Astrocyte (in vitro differentiated cells and primary cell): Measurements from ENCODE around the gene POU5F1.
"Not testable (repeated sequence)": the region's sequence is repeated elsewhere in the genome, so short reads cannot be mapped to it uniquely, and the experiment has no call there.

Experiments used
- EZH2 ChIP-seq: IDR thresholded peaks from 2 replicates; pipeline ENCODE4 v1.6.1; 2012; ENCODE audit warnings: mild to moderate bottlenecking, low read length, inconsistent platforms; ENCODE audit not compliant: insufficient read depth
- TF ChIP-seq, protein P1 (sequence below): IDR thresholded peaks from 2 replicates; pipeline ENCODE4 v1.5.1; 2011; ENCODE audit warnings: low read depth, mild to moderate bottlenecking, inconsistent platforms, low read length, moderate library complexity; ENCODE audit not compliant: insufficient read depth

DNA sequence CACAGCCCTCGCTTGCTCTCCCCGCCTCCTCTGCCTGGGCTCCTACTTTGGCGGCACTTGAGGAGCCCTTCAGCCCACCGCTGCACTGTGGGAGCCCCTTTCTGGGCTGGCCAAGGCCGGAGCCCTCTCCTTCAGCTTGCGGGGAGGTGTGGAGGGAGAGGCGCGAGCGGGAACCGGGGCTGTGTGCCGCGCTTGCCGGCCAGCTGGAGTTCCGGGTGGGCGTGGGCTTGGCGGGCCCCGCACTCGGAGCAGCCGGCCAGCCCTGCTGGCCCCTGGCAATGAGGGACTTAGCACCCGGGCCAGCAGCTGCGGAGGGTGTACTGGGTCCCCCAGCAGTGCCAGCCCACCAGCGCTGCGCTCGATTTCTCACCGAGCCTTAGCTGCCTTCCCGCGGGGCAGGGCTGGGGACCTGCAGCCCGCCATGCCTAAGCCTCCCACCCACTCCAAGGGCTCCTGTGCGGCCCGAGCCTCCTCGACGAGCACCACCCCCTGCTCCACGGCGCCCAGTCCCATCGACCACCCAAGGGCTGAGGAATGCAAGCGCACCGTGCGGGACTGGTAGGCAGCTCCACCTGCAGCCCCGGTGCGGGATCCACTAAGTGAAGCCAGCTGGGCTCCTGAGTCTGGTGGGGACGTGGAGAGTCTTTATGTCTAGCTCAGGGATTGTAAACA is 25.0 kb upstream of the POU5F1 start:
- TF ChIP-seq, protein P1, sequence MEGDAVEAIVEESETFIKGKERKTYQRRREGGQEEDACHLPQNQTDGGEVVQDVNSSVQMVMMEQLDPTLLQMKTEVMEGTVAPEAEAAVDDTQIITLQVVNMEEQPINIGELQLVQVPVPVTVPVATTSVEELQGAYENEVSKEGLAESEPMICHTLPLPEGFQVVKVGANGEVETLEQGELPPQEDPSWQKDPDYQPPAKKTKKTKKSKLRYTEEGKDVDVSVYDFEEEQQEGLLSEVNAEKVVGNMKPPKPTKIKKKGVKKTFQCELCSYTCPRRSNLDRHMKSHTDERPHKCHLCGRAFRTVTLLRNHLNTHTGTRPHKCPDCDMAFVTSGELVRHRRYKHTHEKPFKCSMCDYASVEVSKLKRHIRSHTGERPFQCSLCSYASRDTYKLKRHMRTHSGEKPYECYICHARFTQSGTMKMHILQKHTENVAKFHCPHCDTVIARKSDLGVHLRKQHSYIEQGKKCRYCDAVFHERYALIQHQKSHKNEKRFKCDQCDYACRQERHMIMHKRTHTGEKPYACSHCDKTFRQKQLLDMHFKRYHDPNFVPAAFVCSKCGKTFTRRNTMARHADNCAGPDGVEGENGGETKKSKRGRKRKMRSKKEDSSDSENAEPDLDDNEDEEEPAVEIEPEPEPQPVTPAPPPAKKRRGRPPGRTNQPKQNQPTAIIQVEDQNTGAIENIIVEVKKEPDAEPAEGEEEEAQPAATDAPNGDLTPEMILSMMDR, result not testable (repeated sequence)
- TF ChIP-seq EZH2, result not testable (repeated sequence)
